ENCODE data around the gene ZBTB47. TPM values are rescaled to one million over a fixed set of nuclear protein-coding genes. Genes with fewer than 3 reads are reported as not detected.

ZBTB47 gene
- total RNA-seq, 2 experiments from 2014 or later, result 0.60 to 0.62 TPM

DNA sequence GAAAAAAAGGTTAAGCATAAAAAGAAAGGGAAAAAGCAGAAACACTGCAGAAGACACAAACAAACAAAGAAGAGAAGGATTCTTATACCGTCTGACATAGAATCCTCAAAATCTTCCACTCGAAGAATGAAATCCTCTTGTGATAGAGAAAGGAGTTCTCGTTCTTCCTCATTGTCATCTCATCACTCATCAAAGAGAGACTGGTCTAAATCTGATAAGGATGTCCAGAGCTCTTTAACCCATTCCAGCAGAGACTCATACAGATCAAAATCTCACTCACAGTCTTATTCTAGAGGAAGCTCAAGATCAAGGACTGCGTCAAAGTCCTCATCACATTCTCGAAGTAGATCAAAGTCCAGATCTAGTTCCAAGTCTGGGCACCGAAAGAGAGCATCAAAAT is 16.5 kb upstream of the ZBTB47 start:
- intact Hi-C loops (cut with DNase I, micrococcal nuclease), result no loop called here
- Mint-ChIP-seq H3K9me3 (ENCODE audit: low read depth) (no peaks in the 10 kb centered on the region), H3K36me3 (ENCODE audit: low read depth) (peaks cover 34% of the 10 kb centered on the region), H3K4me1 (peaks cover 23% of the 10 kb centered on the region), H3K27ac (no peak overlapping the region), H3K4me3 (no peak overlapping the region), H3K27me3 (no peaks in the 10 kb centered on the region)
- DNase-seq (no peak), ATAC-seq (no peak)
- POLR2A ChIA-PET, result interaction anchor here (0.9 kb wide), 1 partner anchor 37 kb away, joined by 3 read pairs; the partner anchor contains the start of gene NKTR
- CTCF ChIA-PET, result interaction anchor here (0.6 to 1.9 kb wide), 13 partner anchors 10 to 108 kb away, joined by 3 to 10 read pairs (median 4); partner anchors contain the start of gene SEC22C

DNA sequence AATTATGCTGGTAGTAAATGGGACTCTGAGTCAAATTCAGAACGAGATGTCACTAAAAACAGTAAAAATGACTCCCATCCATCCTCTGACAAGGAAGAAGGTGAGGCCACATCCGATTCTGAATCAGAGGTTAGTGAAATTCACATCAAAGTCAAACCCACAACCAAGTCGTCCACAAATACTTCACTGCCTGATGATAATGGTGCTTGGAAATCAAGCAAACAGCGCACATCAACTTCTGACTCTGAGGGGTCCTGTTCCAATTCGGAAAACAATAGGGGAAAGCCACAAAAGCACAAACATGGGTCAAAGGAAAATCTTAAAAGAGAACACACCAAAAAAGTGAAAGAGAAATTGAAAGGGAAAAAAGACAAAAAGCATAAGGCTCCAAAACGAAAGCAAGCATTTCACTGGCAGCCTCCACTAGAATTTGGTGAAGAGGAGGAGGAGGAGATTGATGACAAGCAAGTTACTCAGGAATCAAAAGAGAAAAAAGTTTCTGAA is 15.1 kb upstream of the ZBTB47 start:
- Mint-ChIP-seq H3K4me1 (peaks cover 23% of the 10 kb centered on the region), H3K4me3 (no peak overlapping the region), H3K27me3 (no peaks in the 10 kb centered on the region), H3K36me3 (ENCODE audit: low read depth) (peaks cover 39% of the 10 kb centered on the region), H3K9me3 (ENCODE audit: low read depth) (no peaks in the 10 kb centered on the region), H3K27ac (no peak overlapping the region)
- peak; percentile 68 for DNase-seq
- CTCF ChIA-PET, result interaction anchor here (0.6 to 1.8 kb wide), 2 partner anchors 18 to 113 kb away, joined by 4 read pairs; no protein-coding TSS in a partner anchor
- POLR2A ChIA-PET, result no interaction called here
- intact Hi-C loops (cut with DNase I, micrococcal nuclease), result loop anchor here (1.0 to 2.0 kb wide), 10 partner anchors 38 to 1522 kb away; partner anchors contain the start of genes NKTR (in 2 of the 2), HIGD1A (in 1 of the 2), KLHL40 (in 1 of the 2) and SS18L2 (in 1 of the 2)
- peak; percentile 81 for ATAC-seq

DNA sequence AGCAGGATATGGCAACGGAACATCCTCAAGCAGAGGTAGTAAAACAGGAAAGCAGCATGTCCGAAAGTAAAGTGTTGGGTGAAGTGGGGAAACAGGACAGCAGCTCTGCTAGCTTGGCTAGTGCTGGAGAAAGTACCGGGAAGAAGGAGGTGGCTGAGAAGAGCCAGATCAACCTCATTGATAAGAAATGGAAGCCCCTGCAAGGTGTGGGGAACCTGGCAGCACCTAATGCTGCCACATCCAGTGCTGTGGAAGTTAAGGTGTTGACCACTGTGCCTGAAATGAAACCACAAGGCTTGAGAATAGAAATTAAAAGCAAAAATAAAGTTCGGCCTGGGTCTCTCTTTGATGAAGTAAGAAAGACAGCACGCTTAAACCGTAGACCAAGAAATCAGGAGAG is 14.3 kb upstream of the ZBTB47 start:
- peaks cover 23% of the 10 kb centered on the region for H3K4me1 Mint-ChIP-seq
- POLR2A ChIA-PET, result no interaction called here
- H3K9me3 Mint-ChIP-seq (ENCODE audit: low read depth), result no peaks in the 10 kb centered on the region
- H3K4me3 Mint-ChIP-seq, result no peak overlapping the region
- H3K27ac Mint-ChIP-seq, result no peak overlapping the region
- DNase-seq (no peak), ATAC-seq (no peak)
- H3K36me3 Mint-ChIP-seq (ENCODE audit: low read depth), result peaks cover 36% of the 10 kb centered on the region
- no peaks in the 10 kb centered on the region for H3K27me3 Mint-ChIP-seq
- CTCF ChIA-PET, result no interaction called here
- intact Hi-C loops (cut with DNase I, micrococcal nuclease), result loop anchor here (2.0 kb wide), 3 partner anchors 46 to 1522 kb away; partner anchors contain the start of gene KLHL40 (in 1 of the 2)

DNA sequence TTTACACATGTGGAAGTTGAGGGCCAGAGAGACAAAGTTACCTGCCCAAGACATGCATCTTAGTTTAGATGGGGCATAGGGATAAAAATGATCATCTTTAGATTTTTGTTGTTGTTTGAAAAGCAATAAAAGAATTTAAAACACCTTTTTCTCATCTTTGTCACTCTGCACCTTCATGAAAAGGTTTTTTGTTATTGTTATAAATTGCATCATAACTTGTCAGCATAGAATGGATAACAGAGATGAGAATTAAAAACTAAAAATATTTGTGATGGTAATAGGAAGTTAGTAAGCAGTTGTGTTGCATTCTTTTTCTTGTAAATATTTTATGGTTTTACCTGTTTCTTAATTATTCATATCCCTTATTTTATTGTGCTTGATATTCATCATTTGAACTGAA is 13.4 kb upstream of the ZBTB47 start:
- ATAC-seq (no peak), DNase-seq (no peak)
- peaks cover 41% of the 10 kb centered on the region for H3K36me3 Mint-ChIP-seq (ENCODE audit: low read depth)
- ChIA-PET POLR2A (interaction anchor here (0.6 kb wide), 1 partner anchor 955 kb away, joined by 3 read pairs; no protein-coding TSS in a partner anchor), CTCF (no interaction called here)
- peak overlapping the region; percentile 56 for H3K27ac Mint-ChIP-seq
- no peaks in the 10 kb centered on the region for H3K9me3 Mint-ChIP-seq (ENCODE audit: low read depth)
- intact Hi-C loops (cut with DNase I, micrococcal nuclease), result no loop called here
- H3K4me1 Mint-ChIP-seq, result peaks cover 16% of the 10 kb centered on the region
- no peak overlapping the region for H3K4me3 Mint-ChIP-seq
- no peaks in the 10 kb centered on the region for H3K27me3 Mint-ChIP-seq

DNA sequence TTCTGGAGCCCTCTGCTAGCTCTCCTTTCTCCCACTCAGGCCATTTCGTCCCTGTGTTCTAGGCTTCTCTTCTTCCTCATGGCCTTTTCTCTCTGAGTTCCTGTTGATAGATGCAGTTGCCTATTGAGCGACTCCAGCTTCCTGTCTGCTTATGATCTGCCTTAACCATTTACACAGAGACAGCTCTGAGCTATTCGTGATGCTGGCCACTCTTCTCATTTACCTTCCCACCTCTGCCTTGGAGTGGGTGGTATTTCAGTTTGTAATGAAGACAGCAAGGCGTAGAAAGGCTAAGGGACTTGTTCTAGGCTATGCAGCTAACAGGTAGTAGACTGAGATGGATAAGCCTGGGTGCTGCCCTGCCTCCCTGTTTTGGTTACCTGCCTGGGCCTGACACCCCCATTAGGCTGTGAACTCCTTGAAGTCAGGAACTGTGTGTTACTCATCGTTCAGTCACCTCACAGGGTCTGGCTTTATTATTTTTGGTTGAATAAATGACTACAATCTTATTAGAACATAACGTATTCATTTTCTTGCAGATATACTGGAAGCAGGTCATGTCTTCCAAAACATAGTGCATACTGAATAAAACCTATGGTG is 12.6 kb upstream of the ZBTB47 start:
- H3K4me1 Mint-ChIP-seq, result peaks cover 14% of the 10 kb centered on the region
- H3K4me3 Mint-ChIP-seq, result no peak overlapping the region
- ATAC-seq (no peak), DNase-seq (no peak)
- H3K27ac Mint-ChIP-seq, result peak overlapping the region; percentile 56
- H3K9me3 Mint-ChIP-seq (ENCODE audit: low read depth), result no peaks in the 10 kb centered on the region
- no peaks in the 10 kb centered on the region for H3K27me3 Mint-ChIP-seq
- peaks cover 42% of the 10 kb centered on the region for H3K36me3 Mint-ChIP-seq (ENCODE audit: low read depth)
- ChIA-PET CTCF (interaction anchor here (0.6 to 1.5 kb wide), 6 partner anchors 11 to 139 kb away, joined by 3 to 5 read pairs (median 3); no protein-coding TSS in a partner anchor), POLR2A (interaction anchor here (0.6 kb wide), 1 partner anchor 956 kb away, joined by 3 read pairs; no protein-coding TSS in a partner anchor)
- intact Hi-C loops (cut with DNase I, micrococcal nuclease), result no loop called here

DNA sequence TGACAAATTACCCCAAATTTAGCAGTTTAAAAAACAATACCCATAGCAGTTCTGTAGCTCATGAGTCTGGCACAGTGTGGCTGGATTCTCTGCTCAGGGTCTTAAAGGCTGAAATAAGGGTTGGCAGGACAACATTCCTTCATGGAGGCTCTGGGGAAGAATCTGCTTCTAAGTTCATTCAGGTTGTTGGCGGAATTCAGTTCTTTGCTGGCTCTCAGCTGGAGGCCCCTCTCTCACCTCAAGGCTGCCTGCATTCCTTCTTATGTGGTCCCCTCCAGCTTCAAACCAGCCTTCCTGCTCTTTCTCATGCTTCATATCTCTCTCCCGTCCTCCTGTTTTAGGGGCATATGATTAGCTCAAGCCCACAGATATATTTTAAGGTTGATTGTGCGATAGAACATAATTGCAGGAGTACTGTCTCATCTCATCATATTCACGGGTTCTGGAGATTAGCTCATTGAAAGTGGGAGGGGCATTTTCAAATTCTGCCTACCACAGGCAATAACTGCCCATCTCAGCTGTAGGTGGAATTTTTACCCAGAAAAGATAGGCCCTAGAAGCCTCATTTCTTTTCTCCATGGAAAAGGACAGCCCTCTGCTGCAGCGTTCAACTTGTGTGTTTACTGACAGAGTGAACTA is 5.6 kb upstream of the ZBTB47 start:
- H3K4me3 Mint-ChIP-seq, result no peak overlapping the region
- intact Hi-C loops (cut with DNase I, micrococcal nuclease), result no loop called here
- CTCF ChIA-PET, result interaction anchor here (0.5 to 1.6 kb wide), 4 partner anchors 11 to 456 kb away, joined by 3 to 5 read pairs (median 3); partner anchors contain the start of gene VIPR1
- peaks cover 7% of the 10 kb centered on the region for H3K4me1 Mint-ChIP-seq
- no peak overlapping the region for H3K27ac Mint-ChIP-seq
- H3K27me3 Mint-ChIP-seq, result no peaks in the 10 kb centered on the region
- no peak for DNase-seq
- no peak for ATAC-seq
- H3K36me3 Mint-ChIP-seq (ENCODE audit: low read depth), result peaks cover 28% of the 10 kb centered on the region
- H3K9me3 Mint-ChIP-seq (ENCODE audit: low read depth), result no peaks in the 10 kb centered on the region
- POLR2A ChIA-PET, result no interaction called here

DNA sequence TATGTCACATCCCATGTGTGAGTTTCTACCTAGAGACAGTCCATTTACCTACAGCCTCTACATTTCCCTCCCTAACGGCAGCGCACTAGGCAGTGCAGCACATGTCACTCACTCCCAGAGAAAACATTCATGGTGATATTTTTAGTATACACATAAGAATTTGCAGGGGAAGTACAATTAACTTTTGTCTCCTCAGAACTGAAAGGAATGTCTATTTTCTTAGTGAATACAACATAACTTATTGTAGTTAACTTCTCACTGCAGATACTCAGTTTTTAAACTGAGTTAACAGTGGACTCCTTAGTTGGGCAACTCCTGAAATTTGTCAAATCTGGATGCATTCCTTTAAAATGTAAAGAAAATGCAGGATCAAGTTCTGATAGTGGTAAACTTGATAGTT is 4.5 kb upstream of the ZBTB47 start:
- CTCF ChIA-PET, result interaction anchor here (0.9 to 1.2 kb wide), 2 partner anchors 12 to 147 kb away, joined by 3 to 4 read pairs; partner anchors contain the start of gene VIPR1
- H3K27me3 Mint-ChIP-seq, result peaks cover 2% of the 10 kb centered on the region
- no peaks in the 10 kb centered on the region for H3K9me3 Mint-ChIP-seq (ENCODE audit: low read depth)
- ATAC-seq (no peak), DNase-seq (no peak)
- peaks cover 14% of the 10 kb centered on the region for H3K4me1 Mint-ChIP-seq
- intact Hi-C loops (cut with DNase I, micrococcal nuclease), result no loop called here
- peaks cover 20% of the 10 kb centered on the region for H3K36me3 Mint-ChIP-seq (ENCODE audit: low read depth)
- POLR2A ChIA-PET, result no interaction called here
- no peak overlapping the region for H3K4me3 Mint-ChIP-seq
- peak overlapping the region; percentile 13 for H3K27ac Mint-ChIP-seq

DNA sequence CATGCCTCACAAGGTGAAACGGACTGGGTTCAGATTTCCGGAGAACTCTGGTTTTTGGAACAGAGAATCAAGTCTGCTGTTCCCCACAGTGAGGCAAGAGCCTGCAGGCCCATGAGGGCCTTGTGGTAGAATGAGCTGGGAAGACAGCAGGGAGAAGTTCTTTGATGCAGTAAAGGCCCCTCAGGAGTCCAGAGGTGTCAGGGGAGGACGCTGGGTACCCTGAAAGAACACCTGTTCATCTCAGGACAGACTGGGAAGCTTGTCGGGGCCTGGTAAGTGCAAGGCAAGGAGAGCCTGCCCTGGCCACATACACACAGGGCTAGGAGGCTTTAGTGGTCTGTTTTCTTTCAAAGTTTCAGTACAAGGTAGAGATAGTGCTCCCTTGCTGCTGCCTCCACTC is 3.7 kb upstream of the ZBTB47 start:
- intact Hi-C loops (cut with DNase I, micrococcal nuclease), result loop anchor here (5.0 to 10.0 kb wide), 2 partner anchors 93 to 95 kb away; no protein-coding TSS in a partner anchor
- no peaks in the 10 kb centered on the region for H3K9me3 Mint-ChIP-seq (ENCODE audit: low read depth)
- ChIA-PET POLR2A (no interaction called here), CTCF (no interaction called here)
- H3K27me3 Mint-ChIP-seq, result peaks cover 2% of the 10 kb centered on the region
- peaks cover 15% of the 10 kb centered on the region for H3K36me3 Mint-ChIP-seq (ENCODE audit: low read depth)
- no peak overlapping the region for H3K4me3 Mint-ChIP-seq
- H3K27ac Mint-ChIP-seq, result no peak overlapping the region
- peaks cover 14% of the 10 kb centered on the region for H3K4me1 Mint-ChIP-seq
- ATAC-seq, result no peak
- no peak for DNase-seq

DNA sequence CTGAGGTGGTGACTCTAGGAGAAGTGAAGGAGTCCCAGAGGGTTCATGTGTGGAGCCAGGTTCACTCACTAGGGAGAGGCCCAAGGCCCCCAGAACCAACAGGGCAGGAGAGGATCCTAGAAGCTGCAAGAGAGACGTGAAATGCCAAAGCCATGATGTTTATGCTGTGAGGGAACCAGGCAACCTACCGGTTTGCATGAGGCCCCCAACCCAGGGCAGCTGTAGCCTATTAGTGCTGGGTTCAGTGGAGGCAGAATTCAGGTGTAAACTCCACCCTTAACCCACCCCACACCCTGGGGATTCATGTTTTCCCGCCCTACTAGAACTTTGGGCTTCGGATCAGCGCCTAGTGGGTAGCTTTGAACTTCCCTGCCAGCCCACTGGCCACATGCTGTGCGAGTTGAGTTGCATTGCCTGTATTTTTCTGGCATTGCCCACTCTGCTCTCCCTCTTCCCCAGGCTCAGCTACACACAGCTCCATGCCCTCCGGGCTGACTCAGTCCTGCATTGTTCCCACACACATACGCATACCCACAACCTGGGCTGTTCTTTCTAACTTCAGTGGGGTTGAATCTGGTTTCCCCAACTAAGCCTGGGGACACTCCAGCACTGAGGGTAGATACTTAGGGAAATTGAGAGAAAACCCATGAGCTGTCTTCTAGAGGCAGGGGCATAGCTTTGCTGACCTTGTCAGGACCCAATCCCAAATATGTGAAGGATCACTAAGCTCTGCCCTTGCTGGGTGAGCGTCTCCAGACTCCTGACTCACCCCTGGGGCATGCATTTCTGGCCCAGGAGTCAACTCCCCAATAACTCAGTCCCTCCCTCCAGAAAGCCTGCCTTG is 2.0 kb upstream of the ZBTB47 start:
- H3K4me1 Mint-ChIP-seq, result peaks cover 14% of the 10 kb centered on the region
- intact Hi-C loops (cut with DNase I, micrococcal nuclease), result loop anchor here (5.0 to 10.0 kb wide), 2 partner anchors 91 to 93 kb away; no protein-coding TSS in a partner anchor
- no peaks in the 10 kb centered on the region for H3K9me3 Mint-ChIP-seq (ENCODE audit: low read depth)
- ATAC-seq, result no peak
- POLR2A ChIA-PET, result no interaction called here
- CTCF ChIA-PET, result interaction anchor here (0.6 to 0.9 kb wide), 2 partner anchors 10 to 834 kb away, joined by 3 to 4 read pairs; no protein-coding TSS in a partner anchor
- H3K27ac Mint-ChIP-seq, result peak overlapping the region; percentile 34
- peaks cover 9% of the 10 kb centered on the region for H3K36me3 Mint-ChIP-seq (ENCODE audit: low read depth)
- H3K4me3 Mint-ChIP-seq, result no peak overlapping the region
- peaks cover 2% of the 10 kb centered on the region for H3K27me3 Mint-ChIP-seq
- DNase-seq, result no peak

DNA sequence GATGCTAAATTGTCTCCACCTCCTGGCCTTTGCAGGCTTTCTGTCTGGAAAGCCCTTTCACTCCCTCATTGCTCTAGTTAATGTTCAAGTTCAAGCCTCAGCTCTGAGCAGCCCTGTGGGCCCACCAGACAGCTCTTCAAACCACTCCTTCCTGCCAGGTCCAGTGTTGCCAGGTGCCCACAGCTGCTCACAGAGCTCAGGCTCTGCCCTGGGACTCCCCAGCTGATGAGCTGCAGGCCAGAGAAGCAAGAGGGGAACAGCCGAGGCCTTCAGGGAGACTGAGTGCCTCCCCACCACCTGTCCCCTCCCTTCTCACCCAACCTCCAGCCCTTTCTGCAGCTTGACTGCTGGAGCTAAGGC is 1.3 kb upstream of the ZBTB47 start:
- DNase-seq, result no peak
- ATAC-seq, result no peak
- Mint-ChIP-seq H3K36me3 (ENCODE audit: low read depth) (peaks cover 4% of the 10 kb centered on the region), H3K4me3 (no peak overlapping the region), H3K4me1 (peaks cover 8% of the 10 kb centered on the region), H3K9me3 (ENCODE audit: low read depth) (no peaks in the 10 kb centered on the region), H3K27ac (peak overlapping the region; percentile 34), H3K27me3 (peaks cover 2% of the 10 kb centered on the region)
- ChIA-PET CTCF (interaction anchor here (0.6 to 0.9 kb wide), 2 partner anchors 9 to 403 kb away, joined by 3 to 4 read pairs; no protein-coding TSS in a partner anchor), POLR2A (no interaction called here)
- intact Hi-C loops (cut with DNase I, micrococcal nuclease), result loop anchor here (5.0 to 10.0 kb wide), 2 partner anchors 90 to 93 kb away; no protein-coding TSS in a partner anchor

All from activated CD4-positive, alpha-beta T cell treated with anti-CD3 and anti-CD28 coated beads for 36 hours (primary cell).